Sigmoid colon (tissue), 7 donors: Measurements from ENCODE around the gene MX2. TPM values are rescaled to one million over a fixed set of nuclear protein-coding genes. Genes with fewer than 3 reads are reported as not detected.
"Not testable (repeated sequence)": the region's sequence is repeated elsewhere in the genome, so short reads cannot be mapped to it uniquely, and the experiment has no call there.

Experiments used
- DNase-seq: peaks from one replicate; pipeline ENCODE4 v3.0.0-alpha.2; 2019
- H3K27ac ChIP-seq, 4 donors: fragments of 200-600 bp; sonication (generic); one replicate each; pipeline ENCODE4 v1.5.1; 2016 to 2019; ENCODE audit warnings: mild to moderate bottlenecking in 1 of 4
- H3K27me3 ChIP-seq, 3 donors: fragments of 200-600 bp; sonication (generic); one replicate each; pipeline ENCODE4 v1.5.1; 2019; ENCODE audit warnings: mild to moderate bottlenecking in 1 of 3
- H3K36me3 ChIP-seq, 4 donors: fragments of 200-600 bp; sonication (generic); one replicate each; pipeline ENCODE4 v1.5.1; 2016 to 2019
- H3K4me1 ChIP-seq, 4 donors: fragments of 200-600 bp; sonication (generic); one replicate each; pipeline ENCODE4 v1.5.1; 2017 to 2019
- H3K4me3 ChIP-seq, 4 donors: fragments of 200-600 bp; sonication (generic); one replicate each; pipeline ENCODE4 v1.5.1; 2017 to 2019; ENCODE audit warnings: mild to moderate bottlenecking in 2 of 4, moderate library complexity in 1 of 4
- H3K9me3 ChIP-seq, 4 donors: fragments of 200-600 bp in 3 of 4; sonication (generic) in 3 of 4; one replicate each; pipeline versions ENCODE4 v1.5.1 to v1.6.1; 2013 to 2019
- EP300 ChIP-seq, 4 donors: sonication (generic); formaldehyde crosslinking; IDR thresholded peaks; one replicate each; pipeline ENCODE4 v1.6.1; 2017; ENCODE audit warnings: antibody characterized with exemption in 4 of 4
- POLR2A ChIP-seq, 2 donors: fragments of 450-650 bp; IDR thresholded peaks; one replicate each; pipeline ENCODE4 v1.6.1; 2016; ENCODE audit warnings: antibody characterized with exemption in 2 of 2, mild to moderate bottlenecking in 2 of 2, moderate library complexity in 2 of 2
- POLR2AphosphoS5 ChIP-seq, 4 donors: sonication (generic); formaldehyde crosslinking; IDR thresholded peaks; one replicate each; pipeline ENCODE4 v1.6.1; 2017; ENCODE audit warnings: antibody characterized with exemption in 4 of 4
- WGBS, 2 donors: extraction: QIAGEN DNeasy Blood & Tissue Kit; methylation state at CpG; one replicate each; pipeline ENCODE4 v1.1.7; 2013; 5-methylcytosine and 5-hydroxymethylcytosine counted together
- intact Hi-C: fragments of 100-400 bp; cut with DNase I; formaldehyde crosslinking; loops from one replicate; pipeline ENCODE4 v1.15.1; 2023
- polyA plus RNA-seq, 3 donors: library from polyadenylated mRNA; stranded (reverse); fragments of 200-250 nt; gene quantifications; one replicate each; pipeline ENCODE4 v1.2.3, GENCODE V29; 2013
- total RNA-seq, 4 donors: library from RNA; depleted of rRNA; stranded (reverse); fragments of >200 nt; gene quantifications; one replicate each; pipeline ENCODE4 v1.1.0, GENCODE V29; 2016
- TF ChIP-seq, protein P1 (sequence below), 4 experiments: fragments of 450-650 bp in 3 of 4; fragments of 200-600 bp in 1 of 4; IDR thresholded peaks; one replicate each; pipeline ENCODE4 v1.5.1; 2016 to 2019; ENCODE audit warnings: antibody characterized with exemption in 4 of 4, mild to moderate bottlenecking in 3 of 4, moderate library complexity in 2 of 4
- donor health status: healthy with polysubstance abuse.
- donor health status: Bipolar disorder and iron deficiency.
- donor health status: healthy.

The MX2 gene
- total and polyA plus RNA-seq, 7 donors = 2.5 to 23.9 (median 6.2) TPM

- H3K4me1 ChIP-seq = peaks cover 0 to 12% (median 8%) of the 10 kb centered on the region in 4 donors
- TF ChIP-seq, protein P1, sequence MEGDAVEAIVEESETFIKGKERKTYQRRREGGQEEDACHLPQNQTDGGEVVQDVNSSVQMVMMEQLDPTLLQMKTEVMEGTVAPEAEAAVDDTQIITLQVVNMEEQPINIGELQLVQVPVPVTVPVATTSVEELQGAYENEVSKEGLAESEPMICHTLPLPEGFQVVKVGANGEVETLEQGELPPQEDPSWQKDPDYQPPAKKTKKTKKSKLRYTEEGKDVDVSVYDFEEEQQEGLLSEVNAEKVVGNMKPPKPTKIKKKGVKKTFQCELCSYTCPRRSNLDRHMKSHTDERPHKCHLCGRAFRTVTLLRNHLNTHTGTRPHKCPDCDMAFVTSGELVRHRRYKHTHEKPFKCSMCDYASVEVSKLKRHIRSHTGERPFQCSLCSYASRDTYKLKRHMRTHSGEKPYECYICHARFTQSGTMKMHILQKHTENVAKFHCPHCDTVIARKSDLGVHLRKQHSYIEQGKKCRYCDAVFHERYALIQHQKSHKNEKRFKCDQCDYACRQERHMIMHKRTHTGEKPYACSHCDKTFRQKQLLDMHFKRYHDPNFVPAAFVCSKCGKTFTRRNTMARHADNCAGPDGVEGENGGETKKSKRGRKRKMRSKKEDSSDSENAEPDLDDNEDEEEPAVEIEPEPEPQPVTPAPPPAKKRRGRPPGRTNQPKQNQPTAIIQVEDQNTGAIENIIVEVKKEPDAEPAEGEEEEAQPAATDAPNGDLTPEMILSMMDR (IDR thresholded peaks at IDR 0.05) = no peak
- TF ChIP-seq POLR2AphosphoS5 (IDR thresholded peaks at IDR 0.05) (no peak), POLR2A (IDR thresholded peaks at IDR 0.05) (no peak), EP300 (IDR thresholded peaks at IDR 0.05) (no peak)
- peaks cover 0 to 2% (median 1%) of the 10 kb centered on the region in 4 donors for H3K9me3 ChIP-seq
Observed at GRCh38 chr21:41418393-41418792, 56.6 kb downstream of the MX2 start.

DNA sequence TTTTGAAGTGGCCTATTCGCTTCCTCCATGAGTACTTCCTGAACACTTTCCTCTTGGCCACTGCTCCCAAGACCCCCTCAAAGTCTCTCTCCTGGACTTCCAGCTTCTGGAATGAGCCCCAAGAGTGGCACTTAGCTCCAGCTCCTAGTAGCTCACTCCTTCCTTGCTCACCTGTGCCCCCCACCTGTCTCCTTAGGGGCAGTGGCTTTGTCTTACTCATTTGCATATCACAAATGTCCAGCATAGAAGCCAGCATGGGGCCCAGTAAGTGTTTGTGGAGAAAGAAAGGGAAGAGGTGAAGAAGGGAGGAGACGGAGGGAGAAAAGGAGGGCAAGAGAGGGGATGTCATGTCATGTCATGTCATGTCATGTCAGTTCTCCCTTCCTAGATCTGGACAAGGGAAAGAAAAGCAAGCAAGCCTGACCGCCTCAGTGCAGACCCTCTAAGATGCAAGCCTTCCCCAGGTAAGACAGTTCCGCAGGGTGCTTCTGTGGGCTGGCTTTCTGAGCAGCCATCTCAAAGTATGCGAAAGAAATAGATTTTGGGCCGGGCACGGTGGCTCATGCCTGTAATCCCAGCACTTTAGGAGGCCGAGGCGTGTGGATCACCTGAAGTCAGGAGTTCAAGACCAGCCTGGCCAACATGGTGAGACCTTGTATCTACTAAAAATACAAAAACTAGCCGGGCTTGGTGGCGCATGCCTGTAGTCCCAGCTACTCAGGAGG is 57.3 kb downstream of the MX2 start:
- no peaks in the 10 kb centered on the region for H3K27me3 ChIP-seq
- no peak for DNase-seq
- no peak overlapping the region for H3K4me3 ChIP-seq
- peaks cover 0 to 2% (median 1%) of the 10 kb centered on the region in 4 donors for H3K9me3 ChIP-seq
- no peaks in the 10 kb centered on the region for H3K36me3 ChIP-seq
- peaks cover 0 to 12% (median 8%) of the 10 kb centered on the region in 4 donors for H3K4me1 ChIP-seq
- intact Hi-C loops = loop anchor here (10.0 kb wide), 1 partner anchor 54 kb away; the partner anchor contains the start of gene MX2
- TF ChIP-seq, protein P1 (IDR thresholded peaks at IDR 0.05) = no peak
- no peak for TF ChIP-seq POLR2A (IDR thresholded peaks at IDR 0.05)
- TF ChIP-seq EP300 (IDR thresholded peaks at IDR 0.05) = no peak
- TF ChIP-seq POLR2AphosphoS5 (IDR thresholded peaks at IDR 0.05) = no peak
- 95 to 96% methylated on average over 11 of the region's 11 CpGs for WGBS, 2 donors
- H3K27ac ChIP-seq = peak overlapping the region; percentile 84 to 90 (median 86)

More at GRCh38 chr21:41418393-41418792, 56.6 kb downstream of the MX2 start:
- Histone ChIP-seq H3K27me3 (no peaks in the 10 kb centered on the region), H3K36me3 (no peaks in the 10 kb centered on the region), H3K4me3 (no peak overlapping the region), H3K27ac (peak overlapping the region in 1 of 4 donors; percentile 85)
- 95 to 96% methylated on average over 6 of the region's 6 CpGs for WGBS, 2 donors
- intact Hi-C loops = loop anchor here (10.0 kb wide), 1 partner anchor 54 kb away; the partner anchor contains the start of gene MX2
- DNase-seq = no peak

DNA sequence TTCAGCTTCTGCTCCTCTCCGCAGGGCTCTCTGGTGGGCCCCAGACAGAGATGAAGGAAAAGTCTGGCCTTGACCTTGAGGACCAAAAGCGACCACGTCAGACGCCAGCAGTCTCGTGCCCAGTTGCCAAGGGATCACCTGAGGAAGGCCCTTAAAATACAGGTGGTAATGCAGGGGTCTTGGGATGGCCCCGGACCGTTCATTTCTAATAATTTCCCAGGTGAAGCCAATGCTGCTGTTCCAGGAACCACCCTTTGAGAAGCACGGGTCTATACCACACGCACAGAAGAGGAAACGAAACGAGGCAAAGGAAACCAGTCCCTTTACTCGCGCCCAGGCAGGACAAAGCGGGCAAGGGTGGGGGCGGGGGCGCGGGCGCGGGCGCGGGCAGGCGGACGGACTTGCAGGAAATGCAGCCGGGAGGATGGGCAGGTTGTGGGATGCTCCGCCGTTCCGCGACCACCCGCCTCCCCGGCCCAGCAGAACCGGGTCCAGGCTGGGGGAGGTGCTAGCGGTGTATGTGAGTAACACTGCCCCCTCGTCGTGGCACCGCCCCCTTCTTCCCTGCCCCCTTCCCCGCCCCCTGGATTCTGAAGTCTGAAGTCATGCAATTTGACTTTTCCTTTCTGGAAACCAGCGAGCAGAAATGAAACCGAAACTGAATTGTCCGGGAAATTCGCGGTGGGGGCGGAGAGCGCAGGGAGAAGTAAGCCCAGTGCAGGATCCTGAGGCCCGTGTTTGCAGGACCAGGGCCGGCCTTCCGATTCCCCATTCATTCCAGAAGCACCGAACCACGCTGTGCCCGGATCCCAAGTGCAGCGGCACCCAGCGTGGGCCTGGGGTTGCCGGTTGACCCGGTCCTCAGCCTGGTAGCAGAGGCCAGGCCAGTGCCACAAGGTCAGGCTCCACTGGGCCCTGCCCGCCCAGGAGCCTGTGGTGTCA is 58.4 kb downstream of the MX2 start:
- TF ChIP-seq POLR2AphosphoS5 (IDR thresholded peaks at IDR 0.05) = peak; percentile 38 to 77 (median 62)
- no peak for TF ChIP-seq EP300 (IDR thresholded peaks at IDR 0.05)
- intact Hi-C loops = loop anchor here (10.0 kb wide), 2 partner anchors 55 to 815 kb away; partner anchors contain the start of gene MX2
- DNase-seq = peak; percentile 92
- Histone ChIP-seq H3K27ac (peak overlapping the region; percentile 84 to 90 (median 86)), H3K9me3 (no peaks in the 10 kb centered on the region), H3K4me3 (peak overlapping the region; percentile 62 to 69 (median 67)), H3K27me3 (no peaks in the 10 kb centered on the region), H3K36me3 (no peaks in the 10 kb centered on the region), H3K4me1 (peaks cover 0 to 12% (median 8%) of the 10 kb centered on the region in 4 donors)
- WGBS, 2 donors = 4 to 7% methylated on average over 54 of the region's 54 CpGs

GRCh38 chr21:41420998-41421397 is 59.2 kb downstream of the MX2 start:
- not testable (repeated sequence) for DNase-seq, H3K9me3 ChIP-seq, H3K36me3 ChIP-seq, H3K27me3 ChIP-seq
- 57 to 63% methylated on average over 6 to 7 of the region's 8 CpGs for WGBS, 2 donors
- H3K4me1 ChIP-seq = peaks cover 0 to 18% (median 8%) of the 10 kb centered on the region in 4 donors
- intact Hi-C loops = loop anchor here (10.0 kb wide), 1 partner anchor 814 kb away; no protein-coding TSS in a partner anchor
- H3K27ac ChIP-seq = peak overlapping the region; percentile 84 to 90 (median 86)
- H3K4me3 ChIP-seq = peak overlapping the region; percentile 62 to 69 (median 67)

GRCh38 chr21:41422546-41423304 is 60.9 kb downstream of the MX2 start:
- no peak for DNase-seq
- intact Hi-C loops = loop anchor here (10.0 kb wide), 1 partner anchor 812 kb away; no protein-coding TSS in a partner anchor
- H3K4me1 ChIP-seq = peaks cover 0 to 28% (median 13%) of the 10 kb centered on the region in 4 donors
- no peaks in the 10 kb centered on the region for H3K9me3 ChIP-seq
- H3K4me3 ChIP-seq = no peak overlapping the region
- WGBS, 2 donors = 93 to 97% methylated on average over 19 of the region's 19 CpGs
- no peaks in the 10 kb centered on the region for H3K27me3 ChIP-seq
- H3K36me3 ChIP-seq = no peaks in the 10 kb centered on the region
- no peak for TF ChIP-seq POLR2A (IDR thresholded peaks at IDR 0.05)
- no peak for TF ChIP-seq POLR2AphosphoS5 (IDR thresholded peaks at IDR 0.05)
- no peak for TF ChIP-seq EP300 (IDR thresholded peaks at IDR 0.05)
- TF ChIP-seq, protein P1 (IDR thresholded peaks at IDR 0.05) = no peak
- no peak overlapping the region for H3K27ac ChIP-seq

GRCh38 chr21:41423305-41423636 is 61.4 kb downstream of the MX2 start:
- 75 to 80% methylated on average over 5 of the region's 5 CpGs for WGBS, 2 donors
- intact Hi-C loops = loop anchor here (10.0 kb wide), 1 partner anchor 812 kb away; no protein-coding TSS in a partner anchor
- not testable (repeated sequence) for H3K9me3 ChIP-seq, H3K27ac ChIP-seq, H3K4me3 ChIP-seq, H3K36me3 ChIP-seq, DNase-seq, H3K27me3 ChIP-seq
- H3K4me1 ChIP-seq = peaks cover 0 to 28% (median 13%) of the 10 kb centered on the region in 4 donors
